IMR-90 (cell line): Measurements from ENCODE around the gene HS3ST1.

ENCODE experiments used
- CEBPB ChIP-seq: IDR thresholded peaks from 2 replicates; pipeline ENCODE4 v1.6.1; 2012; ENCODE audit warnings: low read depth, low read length, improper control_type of control experiment
- MAFK ChIP-seq: IDR thresholded peaks from 2 replicates; pipeline ENCODE4 v1.6.1; 2012; ENCODE audit warnings: low read depth, low read length, improper control_type of control experiment
- MAZ ChIP-seq: IDR thresholded peaks from 2 replicates; pipeline ENCODE4 v1.6.1; 2012; ENCODE audit warnings: low read depth, mild to moderate bottlenecking, low read length, improper control_type of control experiment, moderate library complexity, borderline replicate concordance
- POLR2A ChIP-seq: IDR thresholded peaks from 2 replicates; pipeline ENCODE4 v1.6.1; 2012; ENCODE audit warnings: mild to moderate bottlenecking, low read depth, low read length
- RAD21 ChIP-seq: IDR thresholded peaks from 2 replicates; pipeline ENCODE4 v1.6.1; 2012; ENCODE audit warnings: low read length, improper control_type of control experiment
- RCOR1 ChIP-seq: IDR thresholded peaks from 2 replicates; pipeline ENCODE4 v1.6.1; 2012; ENCODE audit warnings: mild to moderate bottlenecking, low read length, improper control_type of control experiment; ENCODE audit not compliant: insufficient replicate concordance
- SMC3 ChIP-seq: fragments of 150-350 bp; IDR thresholded peaks from 2 replicates; pipeline ENCODE4 v1.6.1; 2016; ENCODE audit warnings: low read depth, mild to moderate bottlenecking, antibody characterized with exemption, low read length, moderate library complexity
- TF ChIP-seq, protein P1 (sequence below): conservative IDR thresholded peaks from 2 replicates; pipeline ENCODE4 v1.5.1; 2012; ENCODE audit warnings: mild to moderate bottlenecking, low read depth, low read length, improper control_type of control experiment

- no peak for TF ChIP-seq RAD21
- TF ChIP-seq MAZ = no peak
- no peak for TF ChIP-seq POLR2A
- TF ChIP-seq SMC3 = no peak
- TF ChIP-seq RCOR1 = no peak
- TF ChIP-seq, protein P1, sequence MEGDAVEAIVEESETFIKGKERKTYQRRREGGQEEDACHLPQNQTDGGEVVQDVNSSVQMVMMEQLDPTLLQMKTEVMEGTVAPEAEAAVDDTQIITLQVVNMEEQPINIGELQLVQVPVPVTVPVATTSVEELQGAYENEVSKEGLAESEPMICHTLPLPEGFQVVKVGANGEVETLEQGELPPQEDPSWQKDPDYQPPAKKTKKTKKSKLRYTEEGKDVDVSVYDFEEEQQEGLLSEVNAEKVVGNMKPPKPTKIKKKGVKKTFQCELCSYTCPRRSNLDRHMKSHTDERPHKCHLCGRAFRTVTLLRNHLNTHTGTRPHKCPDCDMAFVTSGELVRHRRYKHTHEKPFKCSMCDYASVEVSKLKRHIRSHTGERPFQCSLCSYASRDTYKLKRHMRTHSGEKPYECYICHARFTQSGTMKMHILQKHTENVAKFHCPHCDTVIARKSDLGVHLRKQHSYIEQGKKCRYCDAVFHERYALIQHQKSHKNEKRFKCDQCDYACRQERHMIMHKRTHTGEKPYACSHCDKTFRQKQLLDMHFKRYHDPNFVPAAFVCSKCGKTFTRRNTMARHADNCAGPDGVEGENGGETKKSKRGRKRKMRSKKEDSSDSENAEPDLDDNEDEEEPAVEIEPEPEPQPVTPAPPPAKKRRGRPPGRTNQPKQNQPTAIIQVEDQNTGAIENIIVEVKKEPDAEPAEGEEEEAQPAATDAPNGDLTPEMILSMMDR = no peak
- no peak for TF ChIP-seq MAFK
- TF ChIP-seq CEBPB = no peak
Measured at GRCh38 chr4:11409632-11410031, 19.1 kb downstream of the HS3ST1 start.
